ENCODE results near the gene IGF2BP2.
A peak's percentile ranks its signal among the peaks of the same experiment; 100 is the strongest.
"Not testable (repeated sequence)": the region's sequence is repeated elsewhere in the genome, so short reads cannot be mapped to it uniquely, and the experiment has no call there.

The IGF2BP2 gene

DNA sequence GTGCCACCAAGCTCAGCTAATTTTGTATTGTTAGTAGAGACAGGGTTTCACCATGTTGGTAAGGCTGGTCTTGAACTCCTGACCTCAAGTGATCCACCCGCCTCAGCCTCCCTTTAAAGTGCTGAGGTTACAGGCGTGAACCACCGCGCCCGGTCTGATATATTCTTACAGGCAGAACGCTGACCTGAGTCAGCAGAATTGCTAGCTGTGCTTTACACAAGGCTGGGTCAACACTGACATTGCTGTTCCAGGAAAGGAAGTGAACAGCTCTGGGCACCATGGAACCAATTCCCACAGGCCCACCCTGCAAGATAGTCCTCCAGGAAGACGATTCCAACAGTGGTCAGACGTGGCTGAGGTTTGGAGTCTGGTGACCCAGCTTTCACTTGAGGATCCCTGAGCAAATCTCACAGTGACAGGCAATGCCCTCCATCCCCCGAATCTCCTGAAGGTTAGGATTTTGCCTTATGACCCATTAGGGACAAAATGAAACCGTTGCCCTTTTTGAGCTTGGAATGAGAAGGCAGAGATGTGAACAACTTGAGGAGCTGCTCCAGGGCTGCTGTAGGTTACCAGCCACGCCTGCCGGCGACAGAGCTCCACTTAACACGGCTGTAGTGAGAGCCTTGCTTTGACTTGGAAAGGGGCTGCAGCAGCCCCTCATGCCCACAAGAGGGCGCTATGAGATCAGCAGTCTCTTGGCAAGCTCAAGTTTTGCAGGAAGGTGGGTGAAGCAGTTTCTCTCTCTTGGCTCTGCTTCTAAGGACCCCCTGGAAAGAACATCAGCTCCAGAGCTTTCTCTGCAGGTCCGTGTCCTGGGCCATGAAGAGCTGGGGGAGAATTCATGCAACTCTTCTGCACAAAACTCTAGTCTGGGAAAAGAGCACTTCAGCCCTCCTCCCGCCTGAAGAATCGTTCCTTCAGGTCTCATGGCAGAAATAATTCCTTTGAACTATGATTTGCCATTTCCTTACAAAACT, 164.6 kb downstream of the IGF2BP2 start:
- DNase-seq (ENCODE audit: low read depth) = peak; percentile 34

DNA sequence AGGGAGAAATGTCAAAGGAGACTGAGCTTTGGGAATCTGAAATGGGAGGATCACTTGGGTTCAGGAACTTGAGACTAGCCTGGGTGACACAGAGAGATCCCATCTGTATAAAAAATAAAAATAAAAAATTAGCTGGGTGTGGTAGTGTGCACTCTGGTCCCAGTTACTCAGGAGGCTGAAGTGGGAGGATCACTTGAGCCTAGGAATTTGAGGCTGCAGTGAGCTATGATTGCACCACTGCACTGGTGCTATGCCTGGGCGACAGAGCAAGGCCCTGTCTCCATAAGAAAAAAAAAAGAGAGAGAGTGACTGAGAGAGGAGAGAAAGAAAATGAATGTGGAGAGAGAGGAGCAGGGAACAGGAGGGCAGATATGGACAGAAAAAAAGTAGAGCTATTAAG, 165.9 kb downstream of the IGF2BP2 start:
- no peak for DNase-seq (ENCODE audit: low read depth)

DNA sequence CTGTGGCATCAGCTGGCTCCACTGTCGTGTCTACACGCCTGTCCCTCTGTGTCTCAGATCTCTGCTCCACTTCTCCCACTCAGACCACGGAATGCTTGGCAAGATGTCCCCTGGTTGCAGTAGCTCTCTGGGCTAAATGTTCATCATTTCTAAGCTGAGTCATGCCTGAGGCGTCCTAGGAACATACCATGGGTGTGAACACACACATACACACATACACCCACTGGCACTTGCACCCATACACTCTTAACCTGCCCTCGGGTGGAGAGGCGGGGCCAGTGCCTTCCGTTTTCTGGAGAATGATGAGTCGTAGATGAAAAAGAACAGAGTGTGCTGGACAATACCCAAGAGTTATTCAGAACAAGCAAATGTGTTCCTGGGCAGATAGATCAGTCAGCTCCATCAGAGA, 166.3 kb downstream of the IGF2BP2 start:
- peak; percentile 95 for DNase-seq (ENCODE audit: low read depth)

DNA sequence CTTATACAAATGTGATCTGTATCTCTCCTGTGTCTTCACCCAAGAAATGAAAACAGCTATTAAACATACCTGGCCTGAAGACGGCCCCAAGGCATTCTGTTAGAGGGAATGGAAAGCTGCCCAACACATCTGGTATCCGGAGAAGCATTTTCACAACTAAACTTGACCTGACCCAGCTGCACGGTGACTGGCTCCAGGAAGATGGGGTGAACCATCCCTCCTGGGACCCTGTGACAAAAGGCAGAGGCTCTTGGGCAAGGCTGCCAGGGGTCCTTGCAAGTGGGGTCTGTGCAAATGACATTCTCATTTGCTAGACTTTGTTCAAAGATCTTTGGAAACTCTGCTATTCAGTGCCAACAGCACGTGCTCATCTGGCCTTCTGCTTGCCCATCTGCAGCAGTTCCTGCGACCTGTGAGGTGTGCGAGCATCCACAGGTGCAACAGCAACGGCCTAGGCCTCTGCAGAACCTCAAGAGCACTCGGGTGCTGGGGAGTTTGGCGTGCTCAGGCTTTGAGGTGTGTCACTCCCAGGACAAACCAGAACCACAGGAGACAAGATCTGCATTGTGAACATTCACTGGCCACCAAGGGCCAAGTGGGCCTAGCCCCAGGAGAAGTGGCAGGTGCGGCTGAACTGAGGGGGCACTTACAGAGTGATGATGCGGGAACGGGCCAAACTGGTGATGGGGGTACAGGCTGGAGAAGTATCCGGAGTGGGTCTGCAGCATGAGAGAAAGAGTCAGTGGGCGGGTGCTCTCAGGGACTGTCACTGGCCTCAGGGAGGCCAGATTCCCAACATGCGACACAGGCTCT, 166.9 kb downstream of the IGF2BP2 start:
- no peak for DNase-seq (ENCODE audit: low read depth)

DNA sequence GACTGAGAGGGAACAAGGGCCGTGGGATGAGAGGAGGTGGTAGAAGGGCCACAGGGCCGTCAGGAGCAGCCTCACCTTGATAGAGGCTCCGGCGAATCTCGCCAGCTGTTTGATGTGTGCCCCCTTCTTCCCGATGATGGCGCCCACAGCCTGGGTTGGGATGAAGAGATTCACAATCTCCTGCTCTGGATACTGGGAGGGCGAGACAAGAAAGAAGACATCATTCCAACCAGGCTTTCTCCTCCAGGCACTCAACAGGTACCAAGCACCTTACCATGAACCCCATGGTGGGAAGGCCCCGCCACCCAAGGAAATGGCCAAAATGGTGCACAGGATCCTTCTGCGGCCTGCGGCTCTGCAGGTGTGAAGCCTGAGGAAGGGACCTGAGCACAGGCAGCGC, 167.6 kb downstream of the IGF2BP2 start:
- no peak for DNase-seq (ENCODE audit: low read depth)

DNA sequence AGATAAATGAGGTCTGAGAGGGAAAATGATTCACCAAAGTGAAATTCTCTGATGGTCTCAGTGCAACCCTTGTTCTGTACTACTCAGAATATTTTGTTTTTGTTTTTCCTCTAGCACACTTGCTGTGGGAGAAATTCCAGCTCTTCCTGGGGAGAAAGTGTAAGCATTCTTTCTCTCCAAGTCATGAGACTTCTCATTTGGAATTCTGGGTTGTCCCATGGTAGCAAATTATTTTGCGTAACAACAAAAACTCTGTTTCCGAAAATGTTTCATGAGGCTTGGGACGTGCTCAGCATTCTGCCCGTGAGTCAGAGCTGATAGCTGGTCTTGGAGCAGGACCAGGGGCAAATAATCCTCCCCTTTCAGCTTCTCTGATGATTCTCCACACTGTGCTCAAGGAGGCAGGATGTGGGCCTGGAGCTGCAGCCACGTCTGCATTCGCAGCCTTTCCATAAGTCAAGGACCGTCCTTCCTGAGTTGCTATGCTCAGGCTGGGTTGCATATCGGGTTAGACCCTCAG, 168.5 kb downstream of the IGF2BP2 start:
- peak; percentile 99 for DNase-seq (ENCODE audit: low read depth)

DNA sequence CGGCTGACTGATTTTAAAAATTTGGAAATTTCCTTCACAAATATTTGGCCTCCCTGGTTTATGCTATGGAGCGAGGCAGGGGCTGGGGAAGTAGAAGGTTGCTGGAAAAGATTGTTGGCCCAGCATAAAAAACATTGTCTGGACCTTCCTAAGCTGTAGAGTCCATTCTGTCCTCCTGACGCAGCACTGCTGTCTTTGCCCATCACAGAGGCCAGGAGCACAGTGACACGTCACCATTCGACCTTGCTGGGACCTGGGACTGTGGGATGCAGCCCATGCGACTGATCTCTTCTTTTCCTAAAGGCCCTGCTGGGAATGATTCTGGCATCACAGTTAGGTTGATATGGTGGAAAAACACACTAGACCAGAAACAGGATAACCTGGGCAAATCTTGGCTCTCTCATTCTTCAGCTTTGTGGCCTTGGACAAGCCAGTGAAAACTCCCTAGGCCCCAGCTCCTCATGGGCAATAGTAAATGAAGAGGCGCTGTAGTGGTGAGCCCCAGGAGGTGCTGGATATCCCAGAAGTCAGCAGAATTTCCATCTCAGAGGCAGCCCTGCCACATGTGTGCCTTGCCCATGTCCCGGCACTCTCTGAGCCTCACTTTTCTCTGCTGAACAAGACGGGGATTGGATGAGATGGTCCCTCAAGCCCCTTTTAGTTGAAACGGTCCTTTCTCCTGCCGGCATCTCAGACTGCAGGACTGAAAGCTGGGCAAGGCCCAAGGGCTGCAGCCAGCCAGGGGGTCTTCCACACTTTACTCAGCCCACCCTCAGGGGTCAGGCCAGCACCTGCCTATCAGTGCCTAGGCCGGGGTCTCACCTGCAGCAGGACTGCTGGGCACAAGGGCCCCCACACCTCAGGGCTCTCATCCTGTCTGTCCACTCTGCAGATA, 169.2 kb downstream of the IGF2BP2 start:
- no peak for DNase-seq (ENCODE audit: low read depth)

DNA sequence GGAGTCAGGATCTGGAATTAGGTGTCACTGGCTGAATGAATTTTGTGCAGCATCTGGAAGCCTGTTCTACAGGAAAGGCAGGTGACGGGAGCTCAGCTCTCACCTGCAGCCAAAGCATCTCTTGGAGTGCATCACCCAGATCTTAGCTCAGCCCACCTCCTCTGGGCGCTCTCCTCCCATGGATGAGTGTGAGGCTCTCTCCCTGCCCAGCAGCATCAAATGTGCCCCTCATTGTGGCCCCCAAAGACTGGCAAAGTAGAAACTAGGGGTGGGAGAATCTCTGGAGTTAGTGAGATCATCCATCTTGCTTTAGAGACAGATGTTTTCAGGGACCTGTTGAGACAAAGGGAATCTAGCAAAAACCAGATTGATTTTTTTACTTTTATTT, 170.1 kb downstream of the IGF2BP2 start:
- DNase-seq (ENCODE audit: low read depth) = no peak

DNA sequence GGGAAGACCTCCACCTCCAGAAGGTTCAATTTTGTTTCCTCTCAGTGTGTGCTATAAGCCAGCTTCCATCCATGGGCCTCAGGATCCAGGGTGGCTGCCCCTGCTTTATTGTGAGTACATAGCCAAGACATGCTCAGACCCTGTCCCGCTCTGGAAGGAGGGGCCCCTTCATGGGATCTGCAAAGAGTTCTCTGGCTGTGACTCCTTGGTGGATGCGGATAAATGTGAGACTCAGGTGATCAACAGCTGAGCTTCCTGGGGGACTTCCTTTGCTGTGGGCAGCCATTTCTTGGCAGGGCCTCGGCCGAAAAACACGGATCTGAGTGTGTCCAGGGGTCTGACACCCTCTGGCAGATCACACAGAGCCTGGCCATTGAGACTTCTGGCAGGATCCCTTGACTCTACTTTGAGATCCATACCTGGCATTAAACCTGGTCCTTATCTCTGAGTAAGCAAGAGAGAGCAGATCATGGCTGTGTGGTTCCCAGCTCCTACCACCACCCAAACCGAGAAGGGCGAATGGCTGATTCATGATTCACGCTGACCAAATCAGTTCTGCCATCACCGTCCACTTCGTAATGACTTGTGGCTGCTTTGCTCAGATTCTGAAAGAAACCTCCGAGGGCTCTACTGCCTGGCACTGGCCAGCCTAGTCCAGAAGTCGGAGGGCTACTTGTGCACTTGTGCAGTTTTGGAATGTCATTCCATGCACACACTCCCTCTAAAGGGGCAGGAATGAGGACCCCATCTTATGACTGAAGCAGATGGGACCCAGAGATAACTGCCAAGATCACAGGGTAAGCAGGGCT, 170.7 kb downstream of the IGF2BP2 start:
- DNase-seq (ENCODE audit: low read depth) = no peak

DNA sequence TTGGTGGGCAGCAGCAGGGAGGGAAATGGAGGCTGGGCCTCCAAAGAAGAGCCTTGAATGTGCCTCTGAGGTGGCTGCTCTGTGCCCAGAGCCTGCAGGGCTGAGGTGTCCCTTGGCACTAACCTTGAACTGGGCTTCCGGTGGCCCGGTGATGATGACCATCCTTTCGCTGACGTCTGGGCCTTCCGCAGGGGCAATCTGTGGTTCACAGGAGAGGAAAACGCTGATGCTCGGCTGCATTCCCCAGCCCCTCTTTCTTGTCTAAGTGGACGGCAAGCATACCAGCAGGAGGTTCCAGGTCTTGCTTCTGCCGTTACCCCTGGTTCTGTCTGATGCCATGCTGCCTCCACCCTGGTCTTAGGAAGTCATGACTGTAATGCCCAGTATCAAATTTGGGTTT, 172.9 kb downstream of the IGF2BP2 start:
- no peak for DNase-seq (ENCODE audit: low read depth)

DNA sequence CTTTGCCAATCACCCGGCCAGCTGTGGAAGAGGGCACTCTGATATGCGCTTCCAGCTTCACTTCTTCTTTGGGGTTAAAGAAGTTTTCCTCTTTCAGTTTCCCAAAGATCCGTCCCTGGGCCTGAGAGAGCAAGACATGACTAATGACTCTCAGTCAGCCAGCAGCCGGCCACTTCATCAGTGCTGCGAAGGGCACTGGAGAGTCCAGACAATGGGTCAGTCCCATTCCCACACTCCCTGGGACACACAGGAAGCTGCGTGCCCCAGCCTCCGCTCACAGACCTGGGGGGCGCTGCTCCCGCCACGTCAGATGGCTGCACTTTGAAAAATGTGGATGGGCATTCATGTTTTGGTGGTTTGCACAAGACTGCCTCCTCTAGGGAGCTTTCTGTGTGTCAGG, 175.4 kb downstream of the IGF2BP2 start:
- DNase-seq (ENCODE audit: low read depth) = no peak

DNA sequence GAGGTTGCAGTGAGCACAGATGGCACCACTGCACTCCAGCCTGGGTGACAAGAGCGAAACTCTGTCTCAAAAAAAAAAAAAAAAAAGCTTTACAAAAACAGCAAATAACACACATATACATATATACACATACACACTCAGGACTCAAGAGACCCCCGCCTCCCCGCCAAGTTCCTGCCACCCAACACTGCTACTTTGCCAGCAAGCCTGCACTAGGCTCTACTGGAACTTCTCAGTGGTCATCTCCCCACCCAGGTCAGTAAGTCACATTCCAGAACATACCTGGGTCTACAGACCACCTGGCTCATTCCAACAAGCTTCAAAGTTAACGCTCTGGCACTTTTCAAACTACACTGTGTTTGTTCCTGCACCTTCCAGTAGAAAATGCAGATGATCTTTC, 176.4 kb downstream of the IGF2BP2 start:
- DNase-seq (ENCODE audit: low read depth) = no peak

DNA sequence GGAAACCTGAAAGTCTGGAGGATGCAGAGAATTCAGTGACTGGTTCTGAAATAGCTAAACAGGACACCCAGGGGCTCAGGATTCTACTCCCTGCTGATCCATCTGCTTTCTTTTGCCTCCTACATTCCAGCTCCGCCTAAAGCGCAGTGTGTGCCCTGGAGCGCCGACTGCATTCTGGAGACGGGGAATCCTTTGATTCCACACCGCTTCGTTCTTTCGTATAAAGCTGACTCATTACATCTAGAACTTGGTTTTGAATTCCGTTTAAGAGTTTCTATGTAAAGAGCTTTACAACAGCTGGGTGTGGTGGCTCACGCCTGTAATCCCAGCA, 177.0 kb downstream of the IGF2BP2 start:
- no peak for DNase-seq (ENCODE audit: low read depth)

DNA sequence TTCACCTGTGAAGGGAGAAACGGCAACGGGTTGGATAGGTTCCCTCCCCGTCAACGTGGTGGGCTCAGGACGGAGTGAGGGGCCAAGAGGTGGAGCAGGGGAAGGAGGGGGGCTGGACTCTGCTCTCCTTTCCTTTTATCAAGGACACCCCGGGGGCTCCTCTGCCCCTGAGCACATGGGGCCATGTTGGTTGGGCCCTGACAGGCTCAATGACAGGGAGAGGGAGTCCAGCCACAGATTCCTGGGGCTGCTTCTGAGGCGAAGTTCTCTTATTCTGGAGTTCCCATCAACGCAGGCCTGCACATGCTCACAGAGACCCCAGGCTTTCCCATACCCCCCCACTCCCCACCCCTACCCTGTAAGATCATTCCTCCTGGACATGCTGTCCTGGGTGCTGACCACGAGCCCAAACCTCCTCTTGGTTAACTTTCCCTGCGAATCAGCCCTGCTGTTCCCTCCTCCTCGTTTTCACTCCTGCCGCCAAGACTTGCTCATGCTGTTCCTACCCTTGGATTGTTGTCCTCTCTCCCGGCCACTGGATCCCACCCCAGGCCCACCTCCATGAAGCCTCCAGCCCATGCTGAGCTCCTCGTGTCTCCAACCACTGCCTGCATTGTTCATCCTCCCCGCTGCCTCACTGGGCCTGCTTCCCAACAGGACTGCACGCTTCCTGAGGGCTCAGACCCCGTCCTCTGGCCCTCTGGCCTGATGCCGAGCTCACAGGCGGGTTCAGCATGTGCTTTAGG, 177.5 kb downstream of the IGF2BP2 start:
- DNase-seq (ENCODE audit: low read depth) = no peak

DNA sequence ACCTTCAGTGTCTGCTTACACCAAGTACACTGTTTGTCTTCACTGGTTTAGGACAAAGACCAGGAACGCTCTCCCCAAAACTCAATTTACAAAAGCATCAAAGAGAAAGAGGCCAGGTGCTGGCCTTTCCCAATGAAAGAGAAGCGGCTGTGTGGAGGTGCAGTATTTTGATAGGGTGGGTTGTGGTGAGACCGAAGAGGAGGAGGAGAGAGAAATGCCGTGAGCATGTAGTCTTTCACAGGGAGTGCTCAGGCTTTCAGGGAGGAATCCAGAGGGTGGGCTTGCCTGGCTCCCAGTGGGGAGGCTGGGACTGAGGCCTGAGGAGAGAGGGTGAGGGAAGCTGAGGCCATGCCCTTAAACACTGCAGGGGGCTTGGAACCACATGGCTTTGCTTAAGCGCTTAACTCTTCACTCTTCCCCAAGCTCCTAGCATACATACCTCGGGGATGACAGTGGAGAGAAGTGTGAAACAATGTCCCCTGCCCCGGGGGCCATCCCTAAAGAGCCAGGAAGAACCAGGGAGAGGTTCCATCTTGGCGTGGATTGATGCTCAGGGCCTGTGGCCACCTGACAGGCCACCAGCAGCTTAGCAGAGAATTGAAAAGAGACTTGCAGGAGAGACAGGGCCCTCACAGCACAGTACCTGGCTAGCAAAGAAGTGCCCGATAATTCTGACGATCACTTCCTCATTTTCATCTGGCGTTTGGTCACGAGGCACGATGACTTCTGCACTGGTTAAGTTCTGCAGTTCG, 178.3 kb downstream of the IGF2BP2 start:
- DNase-seq (ENCODE audit: low read depth) = no peak

DNA sequence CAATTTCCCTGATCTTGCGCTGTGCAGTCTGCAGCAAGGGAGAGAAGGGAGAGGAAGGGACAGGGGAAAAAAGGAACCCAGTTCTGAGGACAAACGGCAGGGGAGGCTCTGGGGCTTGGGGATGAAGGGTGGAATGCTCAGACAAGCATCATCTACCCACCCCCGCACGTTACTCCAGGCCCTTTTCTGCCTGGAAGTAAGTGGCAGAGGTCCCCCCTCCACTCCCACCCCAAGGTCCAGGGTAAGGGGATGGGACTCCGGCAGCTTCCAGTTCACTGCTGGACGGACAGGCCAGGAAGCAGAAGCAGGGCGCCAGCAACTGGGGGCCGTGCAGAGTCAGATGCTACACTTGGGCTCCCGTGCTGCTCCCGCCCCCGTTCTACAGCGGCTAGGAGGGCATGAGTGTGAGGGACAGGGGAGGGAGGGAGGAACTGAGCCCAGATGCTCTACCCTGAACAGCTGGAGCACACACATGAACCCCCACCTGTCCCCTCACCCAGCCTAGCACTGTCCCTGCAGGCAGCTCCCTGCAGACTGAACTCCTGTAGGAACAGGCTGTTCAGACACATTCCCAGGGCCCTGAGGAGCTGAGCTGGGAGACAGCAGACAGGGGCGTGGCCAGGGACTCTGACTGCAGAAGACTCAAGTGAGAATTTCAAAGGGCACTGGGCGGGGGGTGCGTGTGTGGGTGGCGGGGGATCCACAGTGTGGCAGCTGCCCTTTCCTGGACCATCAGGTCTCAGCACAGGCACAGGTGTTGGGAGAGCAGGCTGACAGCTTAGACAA, 179.1 kb downstream of the IGF2BP2 start:
- no peak for DNase-seq (ENCODE audit: low read depth)

DNA sequence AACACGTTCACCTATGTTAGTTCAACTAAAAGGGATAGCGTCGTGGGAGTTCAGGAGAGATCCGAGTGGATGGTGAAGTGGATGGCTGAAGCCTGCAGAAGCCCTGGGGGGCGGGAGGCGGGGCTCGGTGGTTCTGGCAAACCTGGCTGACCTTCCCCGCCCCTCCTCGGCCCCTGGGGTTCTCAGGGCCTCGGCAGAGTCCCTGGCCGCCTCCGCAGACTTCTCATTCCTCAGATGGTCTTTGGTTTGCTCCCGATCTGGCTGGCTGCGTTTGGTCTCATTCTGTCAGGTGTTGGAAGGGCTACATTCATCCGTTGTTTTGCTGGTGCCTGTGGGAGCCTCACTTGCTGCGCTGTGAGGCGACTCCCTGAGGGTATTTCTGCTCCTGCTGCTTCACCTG, 179.7 kb downstream of the IGF2BP2 start:
- not testable (repeated sequence) for DNase-seq (ENCODE audit: low read depth)

DNA sequence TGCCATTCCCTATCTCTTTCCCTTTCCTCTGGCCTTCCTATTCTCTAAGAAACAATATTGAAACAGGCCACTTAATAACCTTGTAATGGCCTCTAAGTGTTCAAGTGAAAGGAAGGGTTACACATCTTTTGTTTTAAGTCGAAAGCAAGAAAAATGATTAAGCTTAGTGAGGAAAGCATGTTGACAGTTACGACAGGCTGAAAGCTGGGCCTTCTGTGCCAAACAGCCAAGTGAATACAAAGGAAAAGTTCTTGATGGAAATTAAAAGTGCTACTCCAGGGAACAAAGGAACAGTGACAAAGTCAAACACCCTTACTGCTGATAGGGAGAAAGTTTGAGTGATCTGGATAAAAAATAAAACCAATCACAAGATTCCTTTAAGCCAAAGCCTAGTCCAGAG, 184.5 kb downstream of the IGF2BP2 start:
- no peak for DNase-seq (ENCODE audit: low read depth)

Measured in HS-5 (cell line).